DMS79 treated with DMSO at 0.1 percent for 48 hours (cell line): ENCODE measurements around the gene RNU6-7.

Experiments
- DNase-seq: peaks from one replicate; lab custom pipeline; 2025; lab: John Stamatoyannopoulos, UW

Gene RNU6-7

DNA sequence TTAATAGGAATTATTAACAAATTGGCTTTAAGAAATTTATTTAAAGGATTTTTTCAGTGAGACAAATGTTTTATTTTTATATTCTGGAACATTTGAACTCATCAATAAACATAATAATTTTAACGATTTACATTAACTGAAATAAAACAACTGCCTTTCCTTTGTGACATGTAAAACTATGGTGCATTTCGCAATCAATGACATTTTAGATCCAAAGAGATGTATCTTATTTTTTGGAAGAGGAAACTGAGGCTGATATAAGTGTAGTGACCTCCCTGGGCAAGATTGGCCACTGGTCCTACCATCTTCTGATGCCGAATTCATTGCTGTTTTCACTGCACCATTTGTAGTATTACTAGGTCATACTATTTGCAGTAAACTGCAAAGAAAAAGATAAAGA lies 3.7 kb downstream of the RNU6-7 start:
- DNase-seq = no peak

GRCh38 chr14:32205984-32206383 lies 4.1 kb downstream of the RNU6-7 start:
- DNase-seq = no peak

GRCh38 chr14:32206552-32206951 lies 4.7 kb downstream of the RNU6-7 start:
- no peak for DNase-seq

DNA sequence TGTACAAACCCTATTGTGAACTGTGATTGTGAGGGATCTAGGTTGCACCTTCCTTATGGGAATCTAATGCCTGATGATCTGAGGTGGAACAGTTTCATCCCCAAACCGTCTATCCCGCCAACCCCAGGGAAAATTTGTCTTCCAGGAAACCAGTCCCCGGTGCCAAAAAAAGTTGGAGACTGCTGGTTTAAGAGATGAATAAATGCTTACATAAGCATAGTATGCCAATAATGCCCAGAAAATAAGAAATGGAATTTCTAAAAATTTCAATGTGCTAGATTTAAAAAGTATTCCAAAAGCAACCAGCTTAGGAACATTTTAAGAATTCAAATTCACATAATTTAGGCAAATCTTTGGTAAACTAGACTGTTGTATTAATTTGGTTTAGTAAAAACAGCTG lies 6.6 kb downstream of the RNU6-7 start:
- DNase-seq = no peak

GRCh38 chr14:32209471-32209870 lies 7.6 kb downstream of the RNU6-7 start:
- DNase-seq = no peak

DNA sequence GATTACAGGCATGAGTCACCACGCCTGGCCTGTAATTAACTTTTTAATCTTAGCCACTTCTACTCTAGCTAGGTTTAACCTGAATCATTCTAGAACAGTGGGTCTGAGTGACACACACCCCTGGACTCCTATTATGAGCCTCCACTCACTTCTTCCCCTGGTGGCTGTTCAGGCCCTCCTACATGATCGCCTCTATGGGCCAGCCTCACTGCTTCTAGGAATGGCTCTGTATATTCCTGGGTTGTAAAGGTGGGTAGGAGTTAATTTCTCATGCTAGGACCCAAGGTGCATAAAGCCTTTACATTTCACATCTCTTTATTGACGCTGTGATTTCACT lies 9.2 kb downstream of the RNU6-7 start:
- no peak for DNase-seq

DNA sequence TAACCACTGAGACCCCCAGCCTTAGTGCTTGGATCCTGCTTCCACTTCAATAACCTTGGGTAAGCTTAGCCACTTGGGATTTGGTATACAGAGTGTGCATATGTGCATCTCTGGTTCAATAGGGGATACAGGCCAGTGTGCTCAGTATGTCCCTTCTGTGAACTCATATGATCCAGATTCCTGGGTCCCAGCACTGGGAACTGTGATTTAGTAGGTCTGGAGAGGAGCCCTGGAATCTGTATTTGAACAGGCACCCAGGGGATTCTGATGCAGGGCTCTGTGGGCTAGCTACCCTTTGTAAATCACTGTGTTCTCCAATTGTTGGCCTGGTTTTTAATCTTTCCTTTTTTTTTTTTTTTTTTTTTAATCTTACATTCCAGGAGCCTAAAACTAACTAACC lies 11.0 kb downstream of the RNU6-7 start:
- no peak for DNase-seq

- peak; percentile 32 for DNase-seq
Observed at GRCh38 chr14:32217301-32217700, 15.5 kb downstream of the RNU6-7 start.

- DNase-seq = no peak
Observed at GRCh38 chr14:32224737-32225377, 23.0 kb downstream of the RNU6-7 start.

DNA sequence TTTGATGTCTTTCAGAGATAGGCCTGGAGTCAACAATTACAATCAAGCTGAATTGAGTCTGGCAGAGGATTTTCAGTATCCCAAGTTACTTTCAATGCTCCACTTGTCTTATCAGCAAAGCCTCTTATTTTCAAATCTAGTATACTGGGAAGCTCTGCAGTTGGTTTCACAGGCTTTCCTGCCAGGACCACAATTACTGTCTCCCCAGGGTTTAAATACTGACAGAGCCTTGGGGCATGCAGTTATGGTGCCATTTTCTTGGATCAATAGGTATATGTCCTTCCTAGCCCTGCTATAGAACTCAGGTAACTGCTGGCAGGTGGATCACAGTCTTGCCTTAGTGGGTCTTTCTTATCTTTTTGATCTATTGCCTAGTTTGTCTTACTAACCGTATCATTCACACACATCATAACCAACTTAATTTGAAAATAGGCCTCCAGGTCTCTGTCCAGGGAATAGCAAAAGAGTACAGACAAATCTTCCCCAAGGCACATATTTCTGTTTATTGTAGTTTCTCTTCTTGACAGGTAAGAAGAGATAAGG lies 23.6 kb downstream of the RNU6-7 start:
- no peak for DNase-seq

GRCh38 chr14:32226056-32226455 lies 24.2 kb downstream of the RNU6-7 start:
- DNase-seq = no peak

- DNase-seq = no peak
Observed at GRCh38 chr14:32230181-32230580, 28.3 kb downstream of the RNU6-7 start.

DNA sequence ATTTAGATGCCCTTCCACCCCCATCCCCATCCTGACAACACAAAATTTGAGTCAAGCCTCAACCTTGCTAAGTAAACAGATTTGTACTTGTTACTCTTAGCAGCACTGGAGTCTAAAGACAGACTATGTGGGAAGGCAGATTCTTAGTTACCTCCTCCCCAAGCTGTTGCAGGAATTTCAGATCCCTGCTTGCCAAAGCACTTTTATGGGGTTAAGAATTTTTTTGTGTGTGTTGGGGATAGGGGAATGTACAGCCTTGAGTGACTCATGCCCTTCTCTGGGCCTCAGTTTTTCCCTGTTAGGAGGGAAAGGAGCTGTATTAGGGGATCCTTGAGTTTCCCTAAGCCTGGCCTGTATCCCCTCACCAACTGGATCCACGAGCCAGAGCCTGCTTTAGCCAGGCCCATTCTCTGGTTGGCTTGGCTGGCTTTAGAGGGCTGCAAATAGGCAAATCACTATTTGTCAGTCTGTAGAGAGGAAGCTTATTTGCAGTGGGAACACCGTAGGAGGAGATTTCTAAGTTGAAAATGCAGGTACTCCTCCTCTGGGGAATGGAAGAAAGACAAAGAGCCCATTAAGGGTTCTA lies 28.9 kb downstream of the RNU6-7 start:
- DNase-seq = no peak

- no peak for DNase-seq
Observed at GRCh38 chr14:32232481-32232880, 30.6 kb downstream of the RNU6-7 start.

DNA sequence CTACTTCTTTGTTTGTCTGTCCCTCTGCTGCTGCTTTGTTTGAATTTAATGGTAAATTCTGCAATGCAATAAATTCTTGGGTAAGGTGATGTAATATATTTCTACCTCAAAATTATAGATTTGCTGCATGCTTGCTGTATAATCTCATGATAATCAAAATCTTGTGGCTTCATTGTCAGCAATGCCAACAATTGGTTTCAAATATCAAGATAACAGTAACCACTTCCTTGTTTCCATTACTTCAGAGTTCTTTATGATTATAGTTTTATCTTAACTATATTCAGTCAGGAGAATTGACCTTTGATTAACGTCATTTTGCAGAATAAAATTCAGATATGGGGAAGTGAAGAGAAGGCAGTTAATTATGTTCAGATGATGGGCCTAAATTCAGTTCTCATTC lies 31.4 kb downstream of the RNU6-7 start:
- no peak for DNase-seq

DNA sequence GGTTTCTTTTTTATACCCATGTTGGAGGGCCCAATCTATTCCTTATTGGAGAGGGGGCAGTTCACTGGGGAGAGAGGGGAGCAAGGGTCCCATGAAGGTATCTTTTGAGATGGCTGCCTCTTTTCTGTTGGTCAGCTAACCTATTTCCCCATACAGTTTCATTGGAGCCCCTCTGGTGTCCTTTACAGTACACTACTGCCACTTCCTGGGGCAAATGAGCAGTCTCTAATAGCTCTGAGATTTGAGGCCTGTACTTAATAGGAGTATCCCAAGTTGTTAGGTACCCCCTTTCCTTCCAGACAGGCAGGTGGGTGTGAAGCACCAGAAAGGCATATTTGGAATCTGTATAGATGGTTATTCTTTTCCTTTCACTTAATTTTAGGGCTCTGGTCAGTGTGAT lies 42.6 kb downstream of the RNU6-7 start:
- DNase-seq = no peak

GRCh38 chr14:32246751-32247150 lies 44.9 kb downstream of the RNU6-7 start:
- DNase-seq = no peak

DNA sequence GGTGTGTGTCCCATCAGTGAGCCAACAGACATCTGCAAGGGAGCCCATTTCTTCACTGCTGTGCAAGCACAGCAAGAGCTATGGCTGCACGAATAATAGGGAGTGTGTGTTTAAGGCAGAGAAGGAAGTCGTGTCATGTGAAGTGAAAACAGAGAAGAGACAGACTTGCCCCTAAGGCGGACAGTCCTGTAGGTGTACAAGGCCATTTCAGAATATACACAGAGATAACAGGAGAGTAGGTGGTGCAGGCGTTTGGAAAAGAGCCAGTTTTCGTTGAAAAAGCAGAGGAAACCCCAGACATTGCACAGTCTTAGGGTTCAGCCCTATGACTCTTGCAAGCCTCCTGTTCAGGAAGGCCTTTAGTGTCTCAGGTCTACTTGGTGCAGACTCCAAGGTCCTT lies 47.5 kb downstream of the RNU6-7 start:
- DNase-seq = no peak

GRCh38 chr14:32249780-32250179 lies 47.9 kb downstream of the RNU6-7 start:
- DNase-seq = no peak

GRCh38 chr14:32250681-32251080 lies 48.8 kb downstream of the RNU6-7 start:
- no peak for DNase-seq

DNA sequence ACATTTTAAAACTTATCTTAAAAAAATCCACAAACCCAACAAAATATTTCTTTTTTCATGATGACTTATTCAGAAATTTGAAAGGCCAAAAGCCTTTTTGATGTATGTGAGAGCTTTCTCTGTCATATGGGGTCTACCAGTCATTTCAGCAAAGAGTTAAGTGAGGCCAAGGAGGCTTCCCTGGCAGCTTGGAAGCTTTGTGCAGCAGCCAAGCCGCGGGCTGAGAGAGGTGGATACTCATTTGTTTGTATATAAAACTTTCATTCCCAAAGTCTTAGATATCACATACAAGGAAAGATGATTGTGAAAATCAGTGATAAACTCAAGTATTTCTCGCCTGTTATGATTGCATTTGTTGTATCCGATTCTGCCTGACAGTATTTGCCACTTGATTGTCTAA lies 49.7 kb downstream of the RNU6-7 start:
- no peak for DNase-seq
